Keratinocyte (primary cell): ENCODE results near the gene ZGPAT.

Experiments
- EZH2 ChIP-seq: IDR thresholded peaks from one replicate; pipeline ENCODE4 v1.6.1; 2012; ENCODE audit warnings: inconsistent platforms, mild to moderate bottlenecking, low read length, moderate library complexity
- TF ChIP-seq, protein P1 (sequence below), 3 experiments: IDR thresholded peaks in 1 of 3; conservative IDR thresholded peaks in 1 of 3; optimal IDR thresholded peaks in 1 of 3; 2 replicates in 2 of 3; 3 replicates in 1 of 3; pipeline versions ENCODE3 to v1.5.1; 2011; ENCODE audit warnings: low read length in 3 of 3, mild to moderate bottlenecking in 3 of 3, moderate library complexity in 2 of 3, control low read depth in 1 of 3, inconsistent platforms in 1 of 3; ENCODE audit not compliant: insufficient read depth in 2 of 3; ENCODE audit errors: extremely low read depth in 1 of 3

DNA sequence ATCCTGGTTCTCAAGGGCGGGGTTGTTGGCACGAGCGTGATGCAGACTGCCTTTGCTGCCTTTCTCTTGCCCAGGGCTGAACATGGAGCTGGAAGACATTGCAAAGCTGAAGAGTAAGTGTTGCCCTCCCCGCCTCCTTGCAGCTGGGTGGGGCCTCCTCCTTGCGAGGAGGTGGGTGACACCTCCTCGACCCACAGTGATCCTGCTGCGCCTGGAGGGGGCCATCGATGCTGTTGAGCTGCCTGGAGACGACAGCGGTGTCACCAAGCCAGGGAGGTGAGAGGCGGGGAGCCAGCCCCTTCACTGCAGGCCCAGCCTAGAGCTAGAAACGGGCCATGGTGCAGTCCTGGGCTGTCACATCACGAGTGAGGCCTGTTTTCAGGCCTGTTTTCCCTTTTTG lies 29.8 kb upstream of the ZGPAT start:
- TF ChIP-seq, protein P1, sequence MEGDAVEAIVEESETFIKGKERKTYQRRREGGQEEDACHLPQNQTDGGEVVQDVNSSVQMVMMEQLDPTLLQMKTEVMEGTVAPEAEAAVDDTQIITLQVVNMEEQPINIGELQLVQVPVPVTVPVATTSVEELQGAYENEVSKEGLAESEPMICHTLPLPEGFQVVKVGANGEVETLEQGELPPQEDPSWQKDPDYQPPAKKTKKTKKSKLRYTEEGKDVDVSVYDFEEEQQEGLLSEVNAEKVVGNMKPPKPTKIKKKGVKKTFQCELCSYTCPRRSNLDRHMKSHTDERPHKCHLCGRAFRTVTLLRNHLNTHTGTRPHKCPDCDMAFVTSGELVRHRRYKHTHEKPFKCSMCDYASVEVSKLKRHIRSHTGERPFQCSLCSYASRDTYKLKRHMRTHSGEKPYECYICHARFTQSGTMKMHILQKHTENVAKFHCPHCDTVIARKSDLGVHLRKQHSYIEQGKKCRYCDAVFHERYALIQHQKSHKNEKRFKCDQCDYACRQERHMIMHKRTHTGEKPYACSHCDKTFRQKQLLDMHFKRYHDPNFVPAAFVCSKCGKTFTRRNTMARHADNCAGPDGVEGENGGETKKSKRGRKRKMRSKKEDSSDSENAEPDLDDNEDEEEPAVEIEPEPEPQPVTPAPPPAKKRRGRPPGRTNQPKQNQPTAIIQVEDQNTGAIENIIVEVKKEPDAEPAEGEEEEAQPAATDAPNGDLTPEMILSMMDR (optimal IDR thresholded peaks at IDR 0.05 in 1 of 3, IDR thresholded peaks at IDR 0.05 in 1 of 3, conservative IDR thresholded peaks at IDR 0.05 in 1 of 3; ENCODE audit: extremely low read depth in 1 of 3, insufficient read depth in 2 of 3, low read length in 3 of 3), result no peak
- TF ChIP-seq EZH2, result no peak
